ENCODE measurements around the gene PODXL2. TPM values are rescaled to one million over a fixed set of nuclear protein-coding genes. Genes with fewer than 3 reads are reported as not detected.

The PODXL2 gene
- total and polyA plus RNA-seq, 2 of the 8 experiments (the other 6 are each of a cell fraction or from before 2014, with no cell fraction given), result 27.6 to 31.6 TPM

DNA sequence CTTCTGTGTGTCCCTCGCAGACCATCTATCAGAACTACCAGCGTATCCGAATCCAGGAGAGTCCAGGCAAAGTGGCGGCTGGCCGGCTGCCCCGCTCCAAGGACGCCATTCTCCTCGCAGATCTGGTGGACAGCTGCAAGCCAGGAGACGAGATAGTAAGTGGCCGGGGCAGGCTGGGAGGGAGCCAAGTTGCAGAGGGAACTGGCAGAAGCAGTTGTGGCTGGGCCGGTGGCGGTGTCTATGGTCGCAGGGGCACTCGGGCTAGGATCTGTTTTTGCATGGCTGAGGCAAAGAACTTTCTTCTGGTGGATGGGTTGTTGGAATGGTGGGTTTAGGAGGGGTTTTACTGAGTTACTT, 20.6 kb upstream of the PODXL2 start (continued):
- no peak for TF ChIP-seq SIX5 (IDR thresholded peaks at IDR 0.05; ENCODE audit: low read depth, low read length)
- no peak; the same call in 1 of the 2 replicates for TF ChIP-seq POLR2AphosphoS5 (IDR thresholded peaks at IDR 0.05; ENCODE audit: low read depth, low read length)
- no peak for TF ChIP-seq BCL11A (IDR thresholded peaks at IDR 0.05; ENCODE audit: low read depth in 2 of 2, low read length in 2 of 2)
- TF ChIP-seq GTF2F1 (IDR thresholded peaks at IDR 0.05; ENCODE audit: borderline replicate concordance, low read depth, low read length), result no peak
- TF ChIP-seq CREB1 (IDR thresholded peaks at IDR 0.05), result no peak
- TF ChIP-seq EGR1 (IDR thresholded peaks at IDR 0.05; ENCODE audit: borderline replicate concordance, low read depth, low read length), result no peak
- no peak for TF ChIP-seq BRCA1 (IDR thresholded peaks at IDR 0.05; ENCODE audit: low read depth, low read length)
- TF ChIP-seq BACH1 (IDR thresholded peaks at IDR 0.05; ENCODE audit: low read length), result no peak

Data from H1 (cell line).